ENCODE measurements around the gene SYDE2.

GRCh38 chr1:85180869-85181268 lies 19.9 kb downstream of the SYDE2 start:
- TF ChIP-seq CTCF (IDR thresholded peaks at IDR 0.05) = no peak
- TF ChIP-seq GABPA (IDR thresholded peaks at IDR 0.05; ENCODE audit: low read depth) = no peak
- no peak for TF ChIP-seq USF1 (IDR thresholded peaks at IDR 0.05; ENCODE audit: borderline replicate concordance, low read depth)
- no peak for TF ChIP-seq TEAD4 (IDR thresholded peaks at IDR 0.05; ENCODE audit: borderline replicate concordance, insufficient read depth)
- no peak for TF ChIP-seq RXRA (IDR thresholded peaks at IDR 0.05; ENCODE audit: borderline replicate concordance, low read depth)
- no peak for TF ChIP-seq SIN3A (IDR thresholded peaks at IDR 0.05; ENCODE audit: borderline replicate concordance, low read depth, low read length)
- no peak for TF ChIP-seq EZH2phosphoT487 (IDR thresholded peaks at IDR 0.05; ENCODE audit: borderline replicate concordance, low read depth)
- TF ChIP-seq TAF1 (IDR thresholded peaks at IDR 0.05; ENCODE audit: borderline replicate concordance, low read depth, low read length) = no peak
- no peak for TF ChIP-seq MAX (IDR thresholded peaks at IDR 0.05; ENCODE audit: low read depth)
- TF ChIP-seq POLR2AphosphoS5 (IDR thresholded peaks at IDR 0.05; ENCODE audit: low read depth, low read length) = no peak
- TF ChIP-seq FOXJ3 (CRISPR knock-in tag; IDR thresholded peaks at IDR 0.05) = no peak
- no peak for TF ChIP-seq NFIC (IDR thresholded peaks at IDR 0.05; ENCODE audit: borderline replicate concordance)
- TF ChIP-seq RFX5 (IDR thresholded peaks at IDR 0.05; ENCODE audit: low read length) = no peak
- TF ChIP-seq EP300 (IDR thresholded peaks at IDR 0.05; ENCODE audit: borderline replicate concordance in 1 of 2, low read depth in 1 of 2, low read length in 1 of 2) = no peak
